Measurements from ENCODE around the gene BSDC1.

DNA sequence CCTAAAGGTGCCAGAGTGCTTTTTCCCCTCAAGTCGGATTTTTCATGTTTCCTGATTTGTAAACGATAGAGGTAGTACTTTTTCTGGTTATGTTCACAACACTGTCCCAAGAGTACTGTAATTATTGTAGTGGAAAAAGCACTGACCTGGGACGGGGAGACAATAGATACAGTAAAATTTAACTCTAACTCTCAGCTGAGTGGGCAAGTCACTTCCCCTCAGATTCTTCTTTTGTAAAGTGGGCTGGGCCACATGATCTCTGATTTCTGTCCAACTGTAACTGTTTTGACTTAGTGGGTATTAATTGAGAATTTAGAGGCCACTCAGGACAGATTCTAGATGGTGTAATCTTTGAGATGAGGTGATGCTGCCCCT, 77.4 kb downstream of the BSDC1 start:
- no peak for TF ChIP-seq EZH2phosphoT487 (IDR thresholded peaks at IDR 0.05; ENCODE audit: unreplicated experiment)
- TF ChIP-seq, protein P1, sequence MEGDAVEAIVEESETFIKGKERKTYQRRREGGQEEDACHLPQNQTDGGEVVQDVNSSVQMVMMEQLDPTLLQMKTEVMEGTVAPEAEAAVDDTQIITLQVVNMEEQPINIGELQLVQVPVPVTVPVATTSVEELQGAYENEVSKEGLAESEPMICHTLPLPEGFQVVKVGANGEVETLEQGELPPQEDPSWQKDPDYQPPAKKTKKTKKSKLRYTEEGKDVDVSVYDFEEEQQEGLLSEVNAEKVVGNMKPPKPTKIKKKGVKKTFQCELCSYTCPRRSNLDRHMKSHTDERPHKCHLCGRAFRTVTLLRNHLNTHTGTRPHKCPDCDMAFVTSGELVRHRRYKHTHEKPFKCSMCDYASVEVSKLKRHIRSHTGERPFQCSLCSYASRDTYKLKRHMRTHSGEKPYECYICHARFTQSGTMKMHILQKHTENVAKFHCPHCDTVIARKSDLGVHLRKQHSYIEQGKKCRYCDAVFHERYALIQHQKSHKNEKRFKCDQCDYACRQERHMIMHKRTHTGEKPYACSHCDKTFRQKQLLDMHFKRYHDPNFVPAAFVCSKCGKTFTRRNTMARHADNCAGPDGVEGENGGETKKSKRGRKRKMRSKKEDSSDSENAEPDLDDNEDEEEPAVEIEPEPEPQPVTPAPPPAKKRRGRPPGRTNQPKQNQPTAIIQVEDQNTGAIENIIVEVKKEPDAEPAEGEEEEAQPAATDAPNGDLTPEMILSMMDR (conservative IDR thresholded peaks at IDR 0.05; ENCODE audit: low read depth in 2 of 2) = no peak
- no peak for TF ChIP-seq POLR2AphosphoS5 (IDR thresholded peaks at IDR 0.05; ENCODE audit: low read depth)
- TF ChIP-seq CREB1 (CRISPR knock-in tag; IDR thresholded peaks at IDR 0.05; ENCODE audit: low read depth) = no peak
- TF ChIP-seq, protein P2, sequence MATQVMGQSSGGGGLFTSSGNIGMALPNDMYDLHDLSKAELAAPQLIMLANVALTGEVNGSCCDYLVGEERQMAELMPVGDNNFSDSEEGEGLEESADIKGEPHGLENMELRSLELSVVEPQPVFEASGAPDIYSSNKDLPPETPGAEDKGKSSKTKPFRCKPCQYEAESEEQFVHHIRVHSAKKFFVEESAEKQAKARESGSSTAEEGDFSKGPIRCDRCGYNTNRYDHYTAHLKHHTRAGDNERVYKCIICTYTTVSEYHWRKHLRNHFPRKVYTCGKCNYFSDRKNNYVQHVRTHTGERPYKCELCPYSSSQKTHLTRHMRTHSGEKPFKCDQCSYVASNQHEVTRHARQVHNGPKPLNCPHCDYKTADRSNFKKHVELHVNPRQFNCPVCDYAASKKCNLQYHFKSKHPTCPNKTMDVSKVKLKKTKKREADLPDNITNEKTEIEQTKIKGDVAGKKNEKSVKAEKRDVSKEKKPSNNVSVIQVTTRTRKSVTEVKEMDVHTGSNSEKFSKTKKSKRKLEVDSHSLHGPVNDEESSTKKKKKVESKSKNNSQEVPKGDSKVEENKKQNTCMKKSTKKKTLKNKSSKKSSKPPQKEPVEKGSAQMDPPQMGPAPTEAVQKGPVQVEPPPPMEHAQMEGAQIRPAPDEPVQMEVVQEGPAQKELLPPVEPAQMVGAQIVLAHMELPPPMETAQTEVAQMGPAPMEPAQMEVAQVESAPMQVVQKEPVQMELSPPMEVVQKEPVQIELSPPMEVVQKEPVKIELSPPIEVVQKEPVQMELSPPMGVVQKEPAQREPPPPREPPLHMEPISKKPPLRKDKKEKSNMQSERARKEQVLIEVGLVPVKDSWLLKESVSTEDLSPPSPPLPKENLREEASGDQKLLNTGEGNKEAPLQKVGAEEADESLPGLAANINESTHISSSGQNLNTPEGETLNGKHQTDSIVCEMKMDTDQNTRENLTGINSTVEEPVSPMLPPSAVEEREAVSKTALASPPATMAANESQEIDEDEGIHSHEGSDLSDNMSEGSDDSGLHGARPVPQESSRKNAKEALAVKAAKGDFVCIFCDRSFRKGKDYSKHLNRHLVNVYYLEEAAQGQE (IDR thresholded peaks at IDR 0.05; ENCODE audit: unreplicated experiment) = no peak
- TF ChIP-seq EZH2 (IDR thresholded peaks at IDR 0.05; ENCODE audit: low read depth, unreplicated experiment) = no peak
- no peak for TF ChIP-seq ZNF331 (CRISPR knock-in tag; IDR thresholded peaks at IDR 0.05; ENCODE audit: low read depth)
- TF ChIP-seq ZNF114 (CRISPR knock-in tag; IDR thresholded peaks at IDR 0.05) = no peak
- TF ChIP-seq NANOG (IDR thresholded peaks at IDR 0.05; ENCODE audit: borderline replicate concordance) = no peak

All from GM23338 (cell line).